Measurements from ENCODE around the gene PDIA2.
A peak's percentile ranks its signal among the peaks of the same experiment; 100 is the strongest.
"Not testable (repeated sequence)": the region's sequence is repeated elsewhere in the genome, so short reads cannot be mapped to it uniquely, and the experiment has no call there.

The PDIA2 gene

DNA sequence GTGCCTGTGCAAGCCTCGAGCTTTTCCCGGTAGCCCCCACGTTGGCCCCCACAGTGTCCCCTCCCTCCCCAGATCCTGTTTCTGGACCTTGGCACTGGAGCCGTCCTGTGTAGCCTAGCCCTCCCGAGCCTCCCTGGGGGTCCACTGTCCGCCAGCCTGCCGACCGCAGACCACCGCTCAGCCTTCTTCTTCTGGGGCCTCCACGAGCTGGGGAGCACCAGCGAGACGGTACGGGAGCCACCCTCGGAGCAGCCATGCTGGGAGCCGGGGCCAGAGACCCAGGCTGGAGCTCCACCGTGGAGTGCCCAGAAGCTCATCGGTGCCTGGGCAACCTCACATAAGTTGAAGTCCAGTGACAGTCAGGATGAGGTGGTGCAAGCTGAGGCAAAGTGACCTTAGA lies 19.0 kb upstream of the PDIA2 start:
- no peak for DNase-seq (ENCODE audit: low spot score)

GRCh38 chr16:264440-264951 lies 18.5 kb upstream of the PDIA2 start:
- no peak for DNase-seq (ENCODE audit: low spot score)

GRCh38 chr16:265002-265529 lies 17.9 kb upstream of the PDIA2 start:
- DNase-seq (ENCODE audit: low spot score), result no peak

DNA sequence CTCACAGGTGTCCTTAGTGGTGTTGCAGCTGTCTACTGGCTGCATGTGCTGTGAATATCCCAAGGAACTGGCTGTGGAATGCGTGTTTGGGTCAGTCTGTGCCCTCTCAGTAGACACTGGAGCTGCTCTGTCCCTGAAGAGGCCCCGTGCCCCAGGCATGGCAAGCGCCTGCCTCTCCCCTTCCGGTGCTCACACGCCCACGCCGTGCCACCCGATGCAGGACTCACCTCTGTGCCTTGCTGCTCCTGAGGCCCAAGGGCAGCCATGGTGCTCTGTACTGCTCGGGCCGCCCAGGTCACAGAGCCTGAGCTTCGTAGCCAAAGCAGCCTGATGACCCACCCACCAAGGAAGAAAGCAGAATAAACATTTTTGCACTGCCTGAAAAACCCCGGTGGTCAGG lies 17.3 kb upstream of the PDIA2 start:
- no peak for DNase-seq (ENCODE audit: low spot score)

DNA sequence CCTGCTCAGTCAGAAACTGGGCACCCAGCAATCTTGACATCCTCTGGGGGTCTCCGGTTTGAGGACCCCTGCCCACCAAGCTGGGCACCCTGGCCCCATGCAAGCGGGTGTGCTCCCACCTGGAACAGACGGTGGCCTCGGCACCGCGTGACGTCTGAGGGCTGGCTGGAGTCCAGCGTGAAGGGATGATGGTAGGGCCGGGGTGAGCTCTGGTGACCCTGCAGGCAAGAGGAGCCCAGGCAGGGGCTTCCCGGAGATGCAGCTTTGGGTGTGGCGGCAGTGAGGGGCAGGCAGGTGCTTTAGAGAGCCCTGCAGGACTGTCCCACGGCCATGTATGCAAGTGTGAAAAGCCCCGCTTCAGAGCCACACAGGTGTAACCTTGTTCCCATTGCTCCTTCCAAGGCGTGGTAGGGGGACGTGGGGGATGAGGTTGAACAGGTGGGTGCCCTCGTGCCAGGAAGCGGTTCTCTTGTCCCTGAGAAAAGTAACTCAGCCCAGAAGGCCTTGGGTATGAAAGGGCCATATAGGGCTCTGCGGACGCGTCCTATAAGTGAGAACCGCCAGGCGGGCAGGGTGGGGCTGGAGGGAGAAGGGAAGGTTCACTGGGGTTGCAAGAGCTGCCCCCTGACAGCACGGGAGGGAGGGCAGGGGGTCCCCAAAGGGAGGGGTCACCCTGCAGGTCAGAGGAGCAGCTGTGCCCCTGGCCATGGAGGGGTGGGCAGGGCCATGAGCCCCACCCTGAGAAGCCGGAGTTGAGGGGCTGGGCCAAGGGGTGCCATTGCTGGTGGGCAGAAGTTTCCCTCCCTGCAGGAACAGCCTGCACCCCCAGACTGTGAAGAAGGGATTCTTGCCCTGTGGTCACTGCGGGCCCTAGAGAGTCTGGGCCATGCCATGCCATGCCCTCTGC lies 16.5 kb upstream of the PDIA2 start:
- no peak for DNase-seq (ENCODE audit: low spot score)

DNA sequence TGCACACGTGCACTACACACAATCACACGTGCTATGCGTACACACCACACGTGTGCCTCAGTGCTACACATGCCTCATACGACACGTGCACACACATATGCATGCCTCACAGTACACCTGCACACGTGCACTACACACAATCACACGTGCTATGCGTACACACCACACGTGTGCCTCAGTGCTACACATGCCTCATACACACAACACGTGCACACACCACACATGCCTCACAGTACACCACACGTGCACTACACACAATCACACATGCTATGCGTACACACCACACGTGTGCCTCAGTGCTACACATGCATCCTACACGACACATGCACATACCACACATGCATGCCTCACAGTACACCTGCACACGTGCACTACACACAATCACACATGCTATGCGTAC lies 15.4 kb upstream of the PDIA2 start:
- DNase-seq (ENCODE audit: low spot score), result not testable (repeated sequence)

DNA sequence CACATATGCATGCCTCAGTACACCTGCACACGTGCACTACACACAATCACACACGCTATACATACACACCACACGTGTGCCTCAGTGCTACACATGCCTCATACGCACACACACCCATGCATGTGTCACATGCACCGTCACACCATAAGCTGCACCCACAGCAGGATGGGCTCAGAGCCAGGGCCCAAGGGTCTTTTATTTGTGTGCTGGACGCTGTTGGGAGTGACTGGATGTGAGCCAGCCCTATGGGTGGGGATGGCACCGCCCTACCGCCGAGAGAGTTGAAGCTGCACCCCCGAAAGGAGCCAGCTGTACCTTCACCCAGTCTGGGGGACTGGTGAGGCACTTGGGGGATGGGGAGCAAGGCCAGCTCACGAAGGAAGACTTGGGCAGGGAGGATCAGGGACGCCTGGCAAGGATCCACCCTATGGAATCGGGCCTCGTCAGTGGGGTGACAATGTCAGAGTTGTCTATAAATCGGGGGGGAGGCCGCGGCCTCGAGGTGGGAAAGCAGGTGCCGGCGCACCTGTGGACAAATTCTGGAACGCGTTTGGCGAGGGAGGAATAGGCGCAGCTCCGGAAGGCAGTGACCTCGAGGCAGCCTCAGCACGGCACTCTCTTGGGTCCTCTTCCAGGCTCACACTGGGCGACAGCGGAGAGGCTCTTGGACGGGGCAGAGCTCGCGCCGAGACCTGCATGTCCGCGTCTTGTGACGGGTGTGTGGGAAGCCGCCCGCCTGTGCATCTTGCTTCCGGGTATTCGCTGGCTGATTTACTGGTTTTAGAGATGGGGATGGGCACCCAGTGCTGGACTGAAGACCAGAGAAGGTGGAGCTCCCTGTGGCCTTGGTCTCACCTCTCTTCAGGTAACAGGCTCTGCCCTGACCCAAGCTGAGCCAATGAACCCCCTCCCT lies 14.6 kb upstream of the PDIA2 start:
- no peak for DNase-seq (ENCODE audit: low spot score)

GRCh38 chr16:269061-269796 lies 13.7 kb upstream of the PDIA2 start:
- DNase-seq (ENCODE audit: low spot score), result no peak

GRCh38 chr16:270381-271255 lies 12.3 kb upstream of the PDIA2 start:
- no peak for DNase-seq (ENCODE audit: low spot score)

- no peak for DNase-seq (ENCODE audit: low spot score)
Measured at GRCh38 chr16:272633-273546, 10.1 kb upstream of the PDIA2 start.

- DNase-seq (ENCODE audit: low spot score), result no peak
Measured at GRCh38 chr16:273547-274421, 9.2 kb upstream of the PDIA2 start.

- no peak for DNase-seq (ENCODE audit: low spot score)
Measured at GRCh38 chr16:275041-275641, 7.8 kb upstream of the PDIA2 start.

DNA sequence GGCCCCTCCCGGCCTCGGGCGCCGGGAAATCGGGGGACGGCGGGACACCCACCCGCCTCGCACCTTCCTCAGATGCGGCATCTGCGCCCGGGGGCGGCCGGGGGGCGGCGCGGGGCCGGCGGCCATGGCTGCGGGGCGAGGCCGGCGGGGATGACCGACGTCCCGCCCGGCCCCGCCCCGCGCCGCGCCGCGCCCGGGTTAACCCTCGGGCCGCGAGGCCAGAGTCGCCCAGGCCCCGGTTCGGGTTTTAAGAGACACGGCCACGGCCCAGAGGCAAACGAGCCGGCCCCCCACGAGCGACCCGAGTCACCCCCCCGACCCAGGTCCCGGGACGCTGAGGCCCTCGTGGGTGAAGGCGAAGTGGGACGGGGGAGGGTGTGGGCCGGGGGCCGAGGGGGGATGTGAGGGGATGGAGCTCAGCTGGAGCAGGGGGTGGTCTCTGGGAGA lies 7.2 kb upstream of the PDIA2 start, which contains the start of gene RGS11:
Gene RGS11, minus strand, starts transcription at position 159 of the 447 bp plus-strand sequence. Its CDS starts 33 bp downstream, at position 126.
- no peak for DNase-seq (ENCODE audit: low spot score)

- DNase-seq (ENCODE audit: low spot score), result no peak
Measured at GRCh38 chr16:276426-277077, 6.4 kb upstream of the PDIA2 start.

DNA sequence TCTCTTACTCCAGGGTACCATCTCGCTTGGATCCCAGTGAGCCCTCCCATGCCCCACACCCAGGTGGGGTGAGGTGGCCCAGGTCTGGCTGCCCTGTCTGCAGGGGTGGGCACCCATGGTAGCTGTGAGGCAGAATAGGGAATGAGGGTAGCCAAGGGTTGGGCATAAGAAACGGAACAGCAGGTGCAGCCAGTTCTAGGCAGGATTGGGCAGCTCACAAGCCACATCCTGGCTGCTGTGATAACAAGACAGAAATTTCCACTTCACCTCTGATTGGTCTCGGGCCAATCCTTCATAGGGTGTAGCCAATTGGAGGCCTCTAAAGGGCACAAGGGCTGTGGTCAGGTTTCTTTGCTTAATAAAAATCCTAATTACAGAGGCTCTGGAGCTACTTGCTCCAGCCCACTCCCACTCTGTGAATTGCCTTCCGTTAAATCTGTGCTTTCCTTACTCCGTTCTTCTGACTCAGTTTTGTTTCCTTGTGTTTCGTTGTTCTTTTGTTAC lies 4.0 kb upstream of the PDIA2 start:
- DNase-seq (ENCODE audit: low spot score), result no peak

DNA sequence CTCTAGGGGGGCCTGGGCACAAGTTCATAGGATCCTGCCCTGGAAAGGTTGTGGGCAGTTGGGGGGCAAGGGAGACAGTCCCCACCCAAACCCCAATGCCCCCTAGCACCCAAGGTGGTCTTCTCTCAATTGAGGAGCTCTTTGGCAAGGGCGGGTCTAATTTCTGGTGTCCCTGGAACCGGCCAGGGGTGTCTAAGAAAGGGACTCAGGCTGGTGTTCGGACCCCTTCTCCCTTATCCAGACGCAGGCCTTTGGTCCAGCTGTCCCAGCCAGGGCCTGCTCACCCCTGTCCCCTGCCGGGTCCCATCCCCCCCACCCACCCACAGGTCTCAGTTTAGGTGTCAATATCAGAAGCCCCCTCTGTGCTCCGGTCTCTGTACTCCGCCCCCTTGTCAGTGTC lies 3.4 kb upstream of the PDIA2 start:
- DNase-seq (ENCODE audit: low spot score), result no peak

- DNase-seq (ENCODE audit: low spot score), result peak; percentile 69
Measured at GRCh38 chr16:280005-280460, 2.9 kb upstream of the PDIA2 start.

Measured in D341Med (cell line).